GM18858 (cell line): ENCODE measurements around the gene C5orf58.

ENCODE experiments used
- ATAC-seq: cut with Tn5 transposase; IDR thresholded peaks from one replicate; pipeline ENCODE4 v1.9.1; 2021; ENCODE audit not compliant: unreplicated experiment

Gene C5orf58

DNA sequence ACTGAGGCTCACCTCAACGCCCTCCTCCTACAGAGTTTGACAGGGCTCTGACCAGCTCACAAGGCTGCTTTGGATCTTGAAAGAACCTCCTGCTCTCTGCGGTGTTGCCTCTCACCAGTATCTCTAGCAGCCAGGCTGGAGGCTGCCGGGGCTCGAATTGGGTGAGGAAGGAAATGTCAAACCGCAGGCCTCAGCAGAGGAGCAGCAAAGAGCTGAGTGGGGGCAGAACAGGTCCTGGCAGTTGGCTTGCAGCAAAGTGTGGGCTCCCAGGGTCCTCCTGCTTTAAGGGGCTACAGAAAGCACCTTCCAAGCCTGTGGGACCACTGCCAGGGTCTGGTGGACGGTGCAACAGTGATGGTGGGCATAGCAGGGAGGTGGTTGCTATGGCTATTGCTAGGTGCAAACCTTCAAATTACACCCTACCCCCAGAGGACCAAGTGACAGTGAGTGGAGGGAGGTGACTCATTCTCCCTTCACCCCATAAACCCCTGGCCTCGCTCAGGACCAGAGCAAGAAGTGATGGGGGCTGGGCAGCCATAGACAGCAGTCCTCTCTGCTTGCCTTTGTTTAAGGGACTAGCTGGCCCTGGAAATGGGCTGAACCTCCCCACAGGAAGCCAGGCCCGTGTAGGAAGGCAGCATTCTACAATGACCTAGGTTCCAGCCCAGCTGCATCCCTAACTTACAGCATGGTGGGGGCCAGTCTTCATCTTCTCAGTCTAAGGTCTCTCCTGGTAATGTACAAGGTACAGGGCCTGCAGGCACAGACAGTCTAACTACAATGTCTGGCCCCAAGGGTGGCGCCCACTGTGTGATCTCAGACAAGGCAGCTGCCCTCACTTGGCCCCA, 46.0 kb downstream of the C5orf58 start:
- peak; percentile 85 for ATAC-seq

DNA sequence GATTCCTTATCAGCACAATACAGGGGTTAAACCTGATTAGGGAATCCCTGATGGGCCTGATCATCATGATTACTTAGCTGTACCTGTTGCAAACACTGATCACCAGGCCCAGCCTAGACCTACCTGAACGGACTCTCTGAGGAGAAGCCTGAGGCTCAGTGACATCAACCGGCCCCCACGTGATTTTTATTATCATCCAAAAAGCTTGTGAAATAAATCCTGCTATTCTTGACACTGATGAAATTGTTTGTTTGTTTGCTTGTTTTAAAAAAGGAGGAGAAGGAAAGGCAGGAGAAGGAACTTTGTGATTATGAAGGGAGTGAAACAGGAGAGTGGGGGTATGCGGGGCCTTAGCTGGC, 46.7 kb downstream of the C5orf58 start:
- no peak for ATAC-seq

DNA sequence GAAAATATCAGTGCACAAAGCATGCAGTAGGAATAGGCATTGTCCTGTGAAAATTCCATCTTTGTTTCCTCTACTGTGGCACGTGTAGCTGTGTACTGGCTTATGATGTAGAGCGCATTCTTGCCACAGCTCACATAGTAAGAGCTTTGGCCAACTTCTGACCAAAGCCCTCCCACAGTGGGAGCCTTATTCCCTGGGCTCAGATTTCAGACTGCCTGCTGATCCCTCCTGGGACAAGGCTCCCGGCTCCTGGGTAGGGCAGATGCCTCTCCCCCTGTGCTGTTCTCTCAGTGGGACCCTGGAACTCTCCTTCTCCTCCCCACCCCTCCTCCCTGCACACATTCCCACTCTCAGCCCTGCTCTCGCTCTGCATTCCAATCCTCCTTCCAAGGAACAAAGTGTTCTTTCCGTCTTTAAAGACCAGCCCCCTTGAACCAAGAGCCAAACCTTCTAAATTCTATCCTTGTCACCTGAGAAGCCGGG, 47.3 kb downstream of the C5orf58 start:
- no peak for ATAC-seq

GRCh38 chr5:170283296-170283695, 50.5 kb downstream of the C5orf58 start:
- no peak for ATAC-seq

- ATAC-seq, result no peak
These were observed 51.4 kb downstream of the C5orf58 start for GRCh38 chr5:170284231-170284630.

DNA sequence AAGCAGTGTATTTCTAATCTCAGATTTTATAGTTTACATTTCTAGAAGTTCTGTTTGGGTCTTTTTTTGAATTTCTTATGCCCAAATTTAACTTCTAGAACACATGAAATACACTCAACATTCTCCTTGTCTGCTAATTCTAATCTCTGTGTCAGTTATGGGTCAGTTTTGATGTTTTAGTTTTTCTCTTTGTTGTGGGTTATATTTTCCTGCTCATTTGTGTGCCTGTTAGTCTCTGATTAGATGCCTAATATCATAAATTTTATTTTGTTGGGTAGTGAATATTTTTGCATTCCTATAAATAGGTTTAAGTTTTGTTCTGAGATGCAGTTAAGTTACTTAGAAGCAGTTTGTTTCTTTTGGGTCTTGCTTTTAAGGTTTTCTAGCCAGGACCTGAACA, 52.4 kb downstream of the C5orf58 start:
- no peak for ATAC-seq

DNA sequence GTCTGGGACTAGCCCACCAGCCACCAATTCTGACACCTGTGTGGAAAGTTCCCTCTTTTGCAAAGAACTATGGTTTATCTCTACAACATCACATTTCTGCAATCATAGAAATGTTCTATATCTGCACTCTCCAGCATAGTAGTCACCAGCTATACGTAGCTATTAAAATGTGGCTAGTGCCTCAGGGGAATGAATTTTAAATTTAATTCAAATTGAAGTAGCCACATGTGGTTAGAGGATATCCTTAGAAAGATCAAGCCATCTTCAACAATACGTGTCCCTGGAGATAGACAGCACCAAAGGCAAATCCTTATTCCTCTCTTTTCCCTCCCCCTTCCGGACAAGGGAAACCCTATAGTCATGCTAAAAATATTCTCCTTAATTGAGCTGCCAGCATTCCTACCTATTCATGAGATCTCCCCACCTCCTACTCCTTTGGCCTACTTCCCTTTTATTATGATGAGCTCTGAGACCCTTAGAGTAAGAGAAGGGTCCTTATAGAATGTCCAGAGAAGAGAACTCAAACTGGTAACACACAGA, 53.7 kb downstream of the C5orf58 start:
- ATAC-seq, result no peak

GRCh38 chr5:170287532-170287931, 54.7 kb downstream of the C5orf58 start:
- no peak for ATAC-seq

DNA sequence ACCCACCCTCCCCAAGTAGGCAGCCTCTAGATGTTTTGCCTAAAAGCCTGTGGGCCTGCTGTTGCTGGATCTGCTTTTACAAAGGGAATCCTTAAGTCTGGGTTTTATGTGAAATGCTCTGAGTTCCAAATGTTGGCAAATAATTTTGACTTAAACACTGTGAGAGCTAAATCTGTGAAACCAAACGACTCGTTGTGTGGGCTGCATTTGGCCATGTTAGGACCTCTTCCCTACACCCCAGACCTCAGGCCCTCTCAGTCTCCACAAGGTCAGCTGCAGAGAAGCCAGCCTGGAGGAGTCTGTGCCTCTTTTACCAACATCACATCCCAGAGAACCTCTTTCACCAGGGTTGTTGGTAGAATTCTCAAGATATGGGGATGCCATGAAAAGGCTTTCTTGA, 55.4 kb downstream of the C5orf58 start:
- no peak for ATAC-seq

- ATAC-seq, result no peak
These were observed 55.8 kb downstream of the C5orf58 start for GRCh38 chr5:170288551-170288950.

GRCh38 chr5:170289121-170289520, 56.3 kb downstream of the C5orf58 start:
- ATAC-seq, result no peak

DNA sequence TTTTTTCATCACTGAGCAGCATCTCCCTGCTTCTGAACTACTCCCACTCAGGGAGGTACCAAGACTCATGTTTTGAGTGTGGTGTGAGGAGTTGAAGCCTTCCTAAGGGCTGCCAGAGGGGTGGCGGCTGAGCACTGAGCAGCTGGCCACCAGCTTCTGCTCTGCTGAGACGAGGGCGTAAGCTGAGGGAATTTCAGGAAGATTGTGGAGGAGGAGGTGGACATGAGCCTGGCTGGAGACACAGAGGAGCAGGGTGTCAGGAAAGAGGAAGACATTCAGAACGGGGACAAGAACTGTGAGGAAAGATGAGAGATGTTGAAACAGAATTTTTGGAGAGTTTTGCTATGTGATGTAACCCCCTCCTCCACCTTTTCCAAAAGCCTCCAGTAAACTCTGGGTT, 57.0 kb downstream of the C5orf58 start:
- no peak for ATAC-seq

GRCh38 chr5:170290498-170290897, 57.7 kb downstream of the C5orf58 start:
- ATAC-seq, result no peak

- ATAC-seq, result no peak
These were observed 59.7 kb downstream of the C5orf58 start for GRCh38 chr5:170292179-170293104.

DNA sequence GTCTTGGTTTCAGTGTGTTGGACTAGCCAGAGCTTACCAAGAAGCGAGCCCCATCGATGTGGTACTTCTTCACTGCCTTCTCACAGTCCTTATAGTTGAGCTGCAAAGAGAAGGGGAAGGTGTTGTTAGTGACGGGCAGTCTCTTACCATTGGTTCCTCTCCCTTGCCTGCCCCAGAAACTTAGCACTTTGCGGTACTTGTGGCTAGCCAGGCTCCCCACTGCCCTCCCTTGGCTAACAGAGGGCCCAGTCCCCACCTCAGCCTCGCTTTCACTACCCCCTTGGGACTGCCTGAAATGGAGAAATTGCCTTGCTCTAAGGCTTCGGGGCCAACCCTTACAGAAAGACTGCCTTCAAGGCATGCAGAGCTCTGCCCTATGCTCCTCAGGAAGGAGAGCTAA, 60.5 kb downstream of the C5orf58 start:
- ATAC-seq, result peak; percentile 66

- no peak for ATAC-seq
These were observed 61.3 kb downstream of the C5orf58 start for GRCh38 chr5:170294057-170294456.

DNA sequence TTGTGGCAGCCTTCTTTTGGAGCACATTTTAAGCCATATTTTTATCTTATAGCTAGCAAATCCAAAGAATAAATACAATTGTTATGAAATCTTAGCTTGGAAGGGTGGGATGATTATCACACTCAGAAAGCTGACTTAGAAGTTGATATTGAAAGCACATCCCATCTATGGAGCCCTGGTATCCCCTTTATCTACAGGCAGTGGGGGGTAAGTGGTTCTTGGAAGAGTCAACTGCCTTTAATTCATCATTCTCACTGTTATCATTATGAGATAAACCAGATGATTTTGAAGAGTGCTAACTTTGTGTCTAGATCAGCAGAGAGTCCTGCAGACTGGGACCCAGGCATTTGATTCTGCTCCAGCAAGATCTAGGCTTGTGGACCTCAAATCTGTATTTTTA, 61.8 kb downstream of the C5orf58 start:
- ATAC-seq, result no peak
